Measurements from ENCODE around the gene GOLPH3L. TPM values are rescaled to one million over a fixed set of nuclear protein-coding genes. Genes with fewer than 3 reads are reported as not detected.
A peak's percentile ranks its signal among the peaks of the same experiment; 100 is the strongest.
"Not testable (repeated sequence)": the region's sequence is repeated elsewhere in the genome, so short reads cannot be mapped to it uniquely, and the experiment has no call there.

Gene GOLPH3L
- polyA plus RNA-seq, 2 of the 4 experiments (the other 2 are of a cell fraction) = 32.3 to 41.8 TPM

GRCh38 chr1:150606463-150607142 lies 90.4 kb downstream of the GOLPH3L start:
- no peak for ATAC-seq
- Histone ChIP-seq H3K4me2 (no peak overlapping the region), H3K4me1 (peaks cover 49% of the 10 kb centered on the region), H3K27ac (peak overlapping the region; percentile 89), H3K4me3 (no peak overlapping the region), H3K9me3 (no peaks in the 10 kb centered on the region)
- CTCF ChIA-PET = interaction anchor here (1.1 to 9.7 kb wide), 4 partner anchors 15 to 154 kb away, joined by 3 to 53 read pairs (median 22); partner anchors contain the start of gene ENSA
- TF ChIP-seq, protein P1, sequence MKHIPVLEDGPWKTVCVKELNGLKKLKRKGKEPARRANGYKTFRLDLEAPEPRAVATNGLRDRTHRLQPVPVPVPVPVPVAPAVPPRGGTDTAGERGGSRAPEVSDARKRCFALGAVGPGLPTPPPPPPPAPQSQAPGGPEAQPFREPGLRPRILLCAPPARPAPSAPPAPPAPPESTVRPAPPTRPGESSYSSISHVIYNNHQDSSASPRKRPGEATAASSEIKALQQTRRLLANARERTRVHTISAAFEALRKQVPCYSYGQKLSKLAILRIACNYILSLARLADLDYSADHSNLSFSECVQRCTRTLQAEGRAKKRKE (CRISPR knock-in tag; IDR thresholded peaks at IDR 0.05; ENCODE audit: low read depth) = no peak
- TF ChIP-seq SMC3 (IDR thresholded peaks at IDR 0.05) (no peak), RFX5 (IDR thresholded peaks at IDR 0.05) (no peak), POLR2A (IDR thresholded peaks at IDR 0.05; ENCODE audit: low read length) (no peak), CEBPB (IDR thresholded peaks at IDR 0.05) (no peak), NPAS2 (CRISPR knock-in tag; IDR thresholded peaks at IDR 0.05; ENCODE audit: borderline replicate concordance) (no peak)
- no peak for FAIRE-seq
- WGBS (ENCODE audit: missing lambda C conversion rate) = 97% methylated on average over 7 of the region's 7 CpGs
- DNase-seq (ENCODE audit: low read depth in 1 of 2, low spot score in 1 of 2) = no peak
- POLR2A ChIA-PET = interaction anchor here (1.0 kb wide), 1 partner anchor 27 kb away, joined by 5 read pairs; the partner anchor contains the start of gene MCL1

- Histone ChIP-seq H3K27ac (peak overlapping the region; percentile 89), H3K4me2 (peak overlapping the region; percentile 65), H3K4me1 (peaks cover 47% of the 10 kb centered on the region)
- not testable (repeated sequence) for H3K9me3 ChIP-seq; ATAC-seq; DNase-seq (ENCODE audit: low read depth in 1 of 2, low spot score in 1 of 2); H3K4me3 ChIP-seq; FAIRE-seq
- 85% methylated on average over 3 of the region's 3 CpGs for WGBS (ENCODE audit: missing lambda C conversion rate)
- POLR2A ChIA-PET = interaction anchor here (0.6 to 3.4 kb wide), 2 partner anchors 26 to 371 kb away, joined by 3 to 49 read pairs; partner anchors contain the start of gene MCL1
- CTCF ChIA-PET = interaction anchor here (0.7 to 9.7 kb wide), 5 partner anchors 16 to 45 kb away, joined by 4 to 53 read pairs (median 6); no protein-coding TSS in a partner anchor
These were observed 91.6 kb downstream of the GOLPH3L start for GRCh38 chr1:150605451-150605731.

DNA sequence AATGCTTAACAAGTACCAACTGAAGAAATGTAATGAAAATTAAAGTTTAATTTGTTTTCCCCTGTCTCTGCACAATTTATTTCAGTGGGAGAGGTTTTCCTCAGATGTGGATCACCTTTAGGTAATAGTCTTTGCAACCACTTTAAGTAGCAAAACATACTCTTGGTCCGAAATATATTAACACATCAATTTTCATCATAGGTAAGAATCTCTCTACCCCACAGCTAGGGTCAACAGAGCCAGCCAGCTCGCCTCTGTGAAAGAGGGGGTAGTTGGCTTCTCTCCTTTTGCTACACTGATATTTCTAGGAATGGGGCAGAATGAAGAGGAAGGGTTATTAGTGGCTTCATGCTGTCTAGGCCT lies 92.7 kb downstream of the GOLPH3L start:
- Histone ChIP-seq H3K4me2 (peak overlapping the region; percentile 65), H3K4me3 (no peak overlapping the region), H3K27ac (peak overlapping the region; percentile 89), H3K9me3 (no peaks in the 10 kb centered on the region), H3K4me1 (peaks cover 36% of the 10 kb centered on the region)
- ChIA-PET CTCF (interaction anchor here (1.3 to 4.8 kb wide), 3 partner anchors 11 to 44 kb away, joined by 4 to 42 read pairs (median 7); no protein-coding TSS in a partner anchor), POLR2A (interaction anchor here (1.0 to 3.4 kb wide), 5 partner anchors 9 to 42 kb away, joined by 3 to 49 read pairs (median 8); partner anchors contain the start of genes ENSA and MCL1)
- WGBS (ENCODE audit: missing lambda C conversion rate) = 34% methylated on average over 2 of the region's 2 CpGs
- TF ChIP-seq, protein P1 (CRISPR knock-in tag; IDR thresholded peaks at IDR 0.05; ENCODE audit: low read depth) = peak; percentile 16; the same call in 1 of the 2 replicates
- TF ChIP-seq HDAC2 (IDR thresholded peaks at IDR 0.05) (no peak), EP300 (IDR thresholded peaks at IDR 0.05) (no peak), HOXA7 (CRISPR knock-in tag; IDR thresholded peaks at IDR 0.05) (0 out of 2 replicates have a peak, but pooled peaks have one; percentile 10), REST (IDR thresholded peaks at IDR 0.05) (no peak)
- no peak for DNase-seq (ENCODE audit: low read depth in 1 of 2, low spot score in 1 of 2)
- no peak for FAIRE-seq
- peak in 1 of 2 experiments; percentile 46; a peak in 2 of 6 replicates for ATAC-seq

GRCh38 chr1:150603711-150604110 lies 93.2 kb downstream of the GOLPH3L start:
- WGBS (ENCODE audit: missing lambda C conversion rate) = 91% methylated on average over 3 of the region's 3 CpGs
- FAIRE-seq (no peak), ATAC-seq (no peak), DNase-seq (ENCODE audit: low read depth in 1 of 2, low spot score in 1 of 2) (no peak)
- H3K4me2 ChIP-seq = peak overlapping the region; percentile 65; the same call in 2 of the 3 replicates
- POLR2A ChIA-PET = interaction anchor here (1.0 to 3.4 kb wide), 5 partner anchors 10 to 42 kb away, joined by 3 to 49 read pairs (median 5); partner anchors contain the start of genes ENSA and MCL1
- CTCF ChIA-PET = interaction anchor here (0.9 to 1.7 kb wide), 5 partner anchors 10 to 43 kb away, joined by 3 to 7 read pairs (median 5); partner anchors contain the start of gene MCL1
- H3K27ac ChIP-seq = peak overlapping the region; percentile 89
- no peaks in the 10 kb centered on the region for H3K9me3 ChIP-seq
- H3K4me3 ChIP-seq = no peak overlapping the region
- H3K4me1 ChIP-seq = peaks cover 36% of the 10 kb centered on the region
- TF ChIP-seq CEBPB (IDR thresholded peaks at IDR 0.05) (no peak), JUN (IDR thresholded peaks at IDR 0.05) (no peak), RNF2 (IDR thresholded peaks at IDR 0.05; ENCODE audit: borderline replicate concordance, low read depth) (no peak), TP53 (CRISPR knock-in tag; IDR thresholded peaks at IDR 0.05) (no peak), USF2 (IDR thresholded peaks at IDR 0.05) (no peak), KDM5A (IDR thresholded peaks at IDR 0.05) (no peak), EHF (CRISPR knock-in tag; IDR thresholded peaks at IDR 0.05) (no peak), HOXB5 (CRISPR knock-in tag; IDR thresholded peaks at IDR 0.05) (no peak), MAFK (IDR thresholded peaks at IDR 0.05; ENCODE audit: partially characterized antibody) (no peak), BCL3 (IDR thresholded peaks at IDR 0.05) (no peak)

Measured in A549 (cell line).